Fibroblast of lung (primary cell): ENCODE results near the gene JUN. TPM values are rescaled to one million over a fixed set of nuclear protein-coding genes. Genes with fewer than 3 reads are reported as not detected.

Experiments
- DNase-seq, 2 donors: peaks; one replicate each; pipeline versions ENCODE4 v3.0.0 to v3.0.0-alpha.2; 2010; ENCODE audit warnings: low read depth in 2 of 2
- H2AFZ ChIP-seq: 2 replicates; pipeline ENCODE4 v1.5.1; 2012; ENCODE audit warnings: low read length, control low read depth, inconsistent platforms
- H3K27ac ChIP-seq: 2 replicates; pipeline ENCODE4 v1.5.1; 2011; ENCODE audit warnings: low read length, control low read depth; ENCODE audit not compliant: insufficient read depth
- H3K27me3 ChIP-seq: 2 replicates; pipeline ENCODE4 v1.5.1; 2011; ENCODE audit warnings: mild to moderate bottlenecking, low read length; ENCODE audit not compliant: control insufficient read depth, insufficient read depth
- H3K36me3 ChIP-seq: 2 replicates; pipeline ENCODE4 v1.5.1; 2011; ENCODE audit warnings: low read length; ENCODE audit not compliant: control insufficient read depth, insufficient read depth
- H3K4me1 ChIP-seq: 2 replicates; pipeline ENCODE4 v1.5.1; 2011; ENCODE audit warnings: low read length; ENCODE audit not compliant: control insufficient read depth, insufficient read depth; ENCODE audit errors: extremely low read depth
- H3K4me2 ChIP-seq: 2 replicates; pipeline ENCODE4 v1.5.1; 2011; ENCODE audit warnings: low read length, control low read depth; ENCODE audit not compliant: insufficient read depth; ENCODE audit errors: extremely low read depth
- H3K4me3 ChIP-seq, 4 experiments: fragments of 200-600 bp in 1 of 4; sonication (generic) in 1 of 4; replicated peaks in 1 of 4; 2 replicates each; pipeline ENCODE4 v1.5.1; 2011 to 2016; ENCODE audit warnings: low read length in 4 of 4, low read depth in 3 of 4, mild to moderate bottlenecking in 3 of 4, control low read depth in 2 of 4, inconsistent platforms in 1 of 4, mixed read lengths in 1 of 4; ENCODE audit not compliant: insufficient read depth in 1 of 4; ENCODE audit errors: control extremely low read depth in 1 of 4
- H3K79me2 ChIP-seq: 2 replicates; pipeline ENCODE4 v1.5.1; 2012; ENCODE audit warnings: mild to moderate bottlenecking, low read length, inconsistent platforms; ENCODE audit not compliant: control insufficient read depth, insufficient read depth
- H3K9ac ChIP-seq: 2 replicates; pipeline ENCODE4 v1.5.1; 2011; ENCODE audit warnings: mild to moderate bottlenecking, low read length, control low read depth; ENCODE audit not compliant: insufficient read depth
- H3K9me3 ChIP-seq: 2 replicates; pipeline ENCODE4 v1.5.1; 2012; ENCODE audit warnings: low read depth, low read length; ENCODE audit not compliant: control insufficient read depth, insufficient read depth
- H4K20me1 ChIP-seq: 2 replicates; pipeline ENCODE4 v1.5.1; 2011; ENCODE audit warnings: low read length; ENCODE audit not compliant: control insufficient read depth, insufficient read depth; ENCODE audit errors: extremely low read depth
- EZH2 ChIP-seq: IDR thresholded peaks from 2 replicates; pipeline ENCODE4 v1.5.1; 2012; ENCODE audit warnings: low read length, control low read depth, mild to moderate bottlenecking; ENCODE audit errors: missing control alignments
- polyA plus RNA-seq, 2 donors: library from polyadenylated mRNA; depleted of rRNA in 1 of 2; stranded (reverse) in 1 of 2; unstranded in 1 of 2; fragments of >200 nt; gene quantifications; 2 replicates each; pipeline ENCODE4 v1.2.1, GENCODE V29; 2011 to 2012; ENCODE audit warnings: missing spikeins in 1 of 2
- total RNA-seq: library from RNA; depleted of rRNA; stranded (reverse); fragments of >200 nt; gene quantifications from 2 replicates; pipeline ENCODE4 v1.2.1, GENCODE V29; 2014
- TF ChIP-seq, protein P1 (sequence below), 2 donors: IDR thresholded peaks in 1 of 2; conservative IDR thresholded peaks in 1 of 2; 1 replicate in 1 of 2; 2 replicates in 1 of 2; pipeline ENCODE4 v1.5.1; 2011 to 2012; ENCODE audit warnings: low read length in 2 of 2, control low read depth in 1 of 2, inconsistent platforms in 1 of 2, low read depth in 1 of 2, mild to moderate bottlenecking in 1 of 2

Gene JUN
- total and polyA plus RNA-seq, 2 donors (not counting 1 experiment from before 2014, with no cell fraction given) = 22.6 to 145 TPM

DNA sequence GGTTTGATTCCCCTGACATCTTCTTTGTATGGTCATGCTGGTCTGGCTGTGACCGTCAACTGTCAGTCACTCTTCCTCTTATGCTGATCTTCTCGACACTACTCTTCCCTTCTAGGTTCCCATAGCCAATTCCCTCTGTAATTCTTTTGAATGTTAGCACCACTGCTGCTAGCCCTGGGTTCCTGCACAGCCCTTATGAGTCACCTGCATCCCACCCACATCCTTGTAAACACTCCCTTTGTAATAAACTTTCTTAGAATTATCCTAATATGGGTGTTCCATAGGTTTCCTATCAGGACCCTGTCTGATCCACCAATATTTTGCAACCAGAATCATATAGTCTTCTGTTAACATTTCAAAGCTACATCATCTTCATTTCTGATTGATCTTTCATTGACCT, 37.1 kb downstream of the JUN start:
- Histone ChIP-seq H3K36me3 (no peaks in the 10 kb centered on the region), H3K9ac (no peak overlapping the region), H4K20me1 (no peaks in the 10 kb centered on the region), H3K4me1 (peaks cover 3% of the 10 kb centered on the region), H3K27ac (no peak overlapping the region), H2AFZ (no peak overlapping the region), H3K79me2 (no peaks in the 10 kb centered on the region), H3K9me3 (no peaks in the 10 kb centered on the region), H3K4me3 (no peak overlapping the region), H3K27me3 (no peaks in the 10 kb centered on the region), H3K4me2 (no peak overlapping the region)
- DNase-seq = peak; percentile 46 to 51
- TF ChIP-seq EZH2 = no peak
- TF ChIP-seq, protein P1, sequence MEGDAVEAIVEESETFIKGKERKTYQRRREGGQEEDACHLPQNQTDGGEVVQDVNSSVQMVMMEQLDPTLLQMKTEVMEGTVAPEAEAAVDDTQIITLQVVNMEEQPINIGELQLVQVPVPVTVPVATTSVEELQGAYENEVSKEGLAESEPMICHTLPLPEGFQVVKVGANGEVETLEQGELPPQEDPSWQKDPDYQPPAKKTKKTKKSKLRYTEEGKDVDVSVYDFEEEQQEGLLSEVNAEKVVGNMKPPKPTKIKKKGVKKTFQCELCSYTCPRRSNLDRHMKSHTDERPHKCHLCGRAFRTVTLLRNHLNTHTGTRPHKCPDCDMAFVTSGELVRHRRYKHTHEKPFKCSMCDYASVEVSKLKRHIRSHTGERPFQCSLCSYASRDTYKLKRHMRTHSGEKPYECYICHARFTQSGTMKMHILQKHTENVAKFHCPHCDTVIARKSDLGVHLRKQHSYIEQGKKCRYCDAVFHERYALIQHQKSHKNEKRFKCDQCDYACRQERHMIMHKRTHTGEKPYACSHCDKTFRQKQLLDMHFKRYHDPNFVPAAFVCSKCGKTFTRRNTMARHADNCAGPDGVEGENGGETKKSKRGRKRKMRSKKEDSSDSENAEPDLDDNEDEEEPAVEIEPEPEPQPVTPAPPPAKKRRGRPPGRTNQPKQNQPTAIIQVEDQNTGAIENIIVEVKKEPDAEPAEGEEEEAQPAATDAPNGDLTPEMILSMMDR (conservative IDR thresholded peaks at IDR 0.05 in 1 of 2, IDR thresholded peaks at IDR 0.05 in 1 of 2; ENCODE audit: low read depth in 1 of 2, low read length in 2 of 2) = no peak

DNA sequence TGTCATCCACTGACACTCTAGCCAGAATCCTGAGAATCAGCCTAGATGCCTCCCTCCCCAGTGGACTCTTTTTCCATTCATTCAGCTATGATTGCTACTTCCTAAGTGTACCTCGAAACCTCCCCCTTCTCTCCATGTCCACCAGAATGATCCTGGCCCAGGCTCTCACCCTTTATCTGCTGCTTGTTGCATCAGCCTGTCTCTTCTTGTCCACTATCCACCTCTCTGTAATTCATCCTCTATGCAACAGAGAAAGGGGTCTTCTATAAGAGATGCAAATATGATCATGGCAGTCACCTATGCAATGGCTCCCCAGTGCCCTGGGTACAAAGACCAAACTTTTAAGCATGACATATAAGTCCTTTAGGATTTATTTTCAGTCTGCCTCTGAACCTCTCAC, 37.7 kb downstream of the JUN start:
- no peaks in the 10 kb centered on the region for H3K36me3 ChIP-seq
- H3K79me2 ChIP-seq = no peaks in the 10 kb centered on the region
- no peak overlapping the region for H3K9ac ChIP-seq
- H3K4me1 ChIP-seq = peaks cover 3% of the 10 kb centered on the region
- H3K27ac ChIP-seq = no peak overlapping the region
- no peak overlapping the region for H3K4me3 ChIP-seq
- no peaks in the 10 kb centered on the region for H4K20me1 ChIP-seq
- peak overlapping the region; percentile 5 for H2AFZ ChIP-seq
- no peak for TF ChIP-seq EZH2
- TF ChIP-seq, protein P1 (conservative IDR thresholded peaks at IDR 0.05 in 1 of 2, IDR thresholded peaks at IDR 0.05 in 1 of 2; ENCODE audit: low read depth in 1 of 2, low read length in 2 of 2) = no peak
- no peak overlapping the region for H3K4me2 ChIP-seq
- no peaks in the 10 kb centered on the region for H3K27me3 ChIP-seq
- no peaks in the 10 kb centered on the region for H3K9me3 ChIP-seq
- DNase-seq = no peak

DNA sequence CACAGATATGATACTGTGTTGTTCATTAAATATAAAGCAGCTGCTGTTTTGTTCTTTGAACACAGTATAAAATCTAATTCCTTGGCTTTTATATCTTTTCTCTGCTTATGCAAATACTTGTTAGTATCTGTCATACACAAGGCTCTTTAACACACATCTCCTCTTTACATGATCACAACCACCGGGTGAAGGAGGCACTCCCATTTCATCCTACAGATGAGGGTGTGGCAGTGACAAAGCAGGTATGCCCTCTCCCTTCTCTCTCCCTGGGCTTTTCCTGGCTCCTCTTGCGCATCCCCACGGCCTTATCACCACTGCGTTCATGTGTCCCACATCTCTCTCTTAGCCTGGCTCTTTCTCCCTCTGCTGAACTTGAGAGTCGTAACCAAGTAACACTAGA, 38.2 kb downstream of the JUN start:
- H3K4me2 ChIP-seq = no peak overlapping the region
- H4K20me1 ChIP-seq = no peaks in the 10 kb centered on the region
- H3K4me3 ChIP-seq = no peak overlapping the region
- no peaks in the 10 kb centered on the region for H3K27me3 ChIP-seq
- no peaks in the 10 kb centered on the region for H3K79me2 ChIP-seq
- no peak for TF ChIP-seq EZH2
- TF ChIP-seq, protein P1 (conservative IDR thresholded peaks at IDR 0.05 in 1 of 2, IDR thresholded peaks at IDR 0.05 in 1 of 2; ENCODE audit: low read depth in 1 of 2, low read length in 2 of 2) = no peak
- peaks cover 3% of the 10 kb centered on the region for H3K4me1 ChIP-seq
- peak in 1 of 2 donors; percentile 16 for DNase-seq
- no peak overlapping the region for H3K9ac ChIP-seq
- H3K9me3 ChIP-seq = no peaks in the 10 kb centered on the region
- H2AFZ ChIP-seq = peak overlapping the region; percentile 22
- H3K36me3 ChIP-seq = no peaks in the 10 kb centered on the region
- no peak overlapping the region for H3K27ac ChIP-seq
